ENCODE data around the gene ARFGAP1.

ARFGAP1 gene

GRCh38 chr20:63277466-63278272 lies 5.1 kb downstream of the ARFGAP1 start:
- no peak for DNase-seq (ENCODE audit: low read depth in 2 of 3, low spot score in 2 of 3)

GRCh38 chr20:63278661-63279060 lies 6.0 kb downstream of the ARFGAP1 start:
- DNase-seq (ENCODE audit: low read depth in 2 of 3, low spot score in 2 of 3): no peak

- no peak for DNase-seq (ENCODE audit: low read depth in 2 of 3, low spot score in 2 of 3)
Measured at GRCh38 chr20:63279931-63280330, 7.3 kb downstream of the ARFGAP1 start.

- DNase-seq (ENCODE audit: low read depth in 2 of 3, low spot score in 2 of 3): no peak
Measured at GRCh38 chr20:63280371-63280770, 7.8 kb downstream of the ARFGAP1 start.

GRCh38 chr20:63280929-63281545 lies 8.4 kb downstream of the ARFGAP1 start:
- no peak for DNase-seq (ENCODE audit: low read depth in 2 of 3, low spot score in 2 of 3)

- DNase-seq (ENCODE audit: low read depth in 2 of 3, low spot score in 2 of 3): no peak
Measured at GRCh38 chr20:63281742-63282665, 9.4 kb downstream of the ARFGAP1 start.

- DNase-seq (ENCODE audit: low read depth in 2 of 3, low spot score in 2 of 3): no peak
Measured at GRCh38 chr20:63282946-63283345, 10.3 kb downstream of the ARFGAP1 start.

GRCh38 chr20:63283397-63284082 lies 10.9 kb downstream of the ARFGAP1 start:
- DNase-seq (ENCODE audit: low read depth in 2 of 3, low spot score in 2 of 3): no peak

- DNase-seq (ENCODE audit: low read depth in 2 of 3, low spot score in 2 of 3): no peak
Measured at GRCh38 chr20:63284083-63284440, 11.4 kb downstream of the ARFGAP1 start.

- no peak for DNase-seq (ENCODE audit: low read depth in 2 of 3, low spot score in 2 of 3)
Measured at GRCh38 chr20:63284544-63284949, 11.9 kb downstream of the ARFGAP1 start.

- no peak for DNase-seq (ENCODE audit: low read depth in 2 of 3, low spot score in 2 of 3)
Measured at GRCh38 chr20:63284981-63285524, 12.4 kb downstream of the ARFGAP1 start.

GRCh38 chr20:63285636-63286615 lies 13.3 kb downstream of the ARFGAP1 start:
- no peak for DNase-seq (ENCODE audit: low read depth in 2 of 3, low spot score in 2 of 3)

- DNase-seq (ENCODE audit: low read depth in 2 of 3, low spot score in 2 of 3): no peak
Measured at GRCh38 chr20:63286781-63287696, 14.4 kb downstream of the ARFGAP1 start.

GRCh38 chr20:63287697-63288580 lies 15.3 kb downstream of the ARFGAP1 start:
- no peak for DNase-seq (ENCODE audit: low read depth in 2 of 3, low spot score in 2 of 3)

GRCh38 chr20:63288581-63289251 lies 16.1 kb downstream of the ARFGAP1 start:
- no peak for DNase-seq (ENCODE audit: low read depth in 2 of 3, low spot score in 2 of 3)

- no peak for DNase-seq (ENCODE audit: low read depth in 2 of 3, low spot score in 2 of 3)
Measured at GRCh38 chr20:63289311-63290135, 16.9 kb downstream of the ARFGAP1 start.
